ENCODE measurements around the gene FRMD8.

The FRMD8 gene

DNA sequence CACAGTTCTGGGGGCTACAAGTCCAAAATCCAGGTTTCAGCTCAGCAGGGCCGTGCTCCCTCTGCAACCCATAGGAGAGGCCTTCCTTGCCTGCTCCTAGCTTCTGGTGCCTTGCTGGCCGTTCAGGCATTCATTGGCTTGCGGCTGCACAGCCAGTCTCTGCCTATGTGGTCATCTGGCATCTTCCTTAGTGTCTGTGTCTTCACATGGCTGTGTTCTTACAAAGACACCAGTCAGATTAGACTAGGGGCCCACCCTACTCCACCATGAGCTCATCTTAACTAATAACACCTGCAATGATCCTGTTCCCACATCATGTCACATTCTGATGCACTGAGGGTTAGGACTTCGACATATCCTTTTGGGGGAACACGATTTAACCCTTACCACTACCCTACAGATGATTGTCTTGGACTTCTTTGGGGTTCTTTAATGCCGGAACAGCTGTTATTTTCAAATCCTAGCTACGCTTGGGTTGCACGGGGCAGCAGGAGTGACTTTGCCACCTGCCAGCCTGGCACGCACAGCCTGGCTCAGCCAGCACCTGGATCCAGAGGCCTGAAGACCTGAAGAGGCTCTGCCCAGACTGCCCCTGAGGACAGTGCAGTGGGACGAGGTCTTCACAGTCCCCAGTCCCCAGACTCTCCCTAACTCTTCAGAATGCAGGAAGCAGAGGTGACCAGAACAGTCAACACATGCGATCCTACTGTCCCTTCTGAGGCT, 28.5 kb downstream of the FRMD8 start:
- DNase-seq: no peak

DNA sequence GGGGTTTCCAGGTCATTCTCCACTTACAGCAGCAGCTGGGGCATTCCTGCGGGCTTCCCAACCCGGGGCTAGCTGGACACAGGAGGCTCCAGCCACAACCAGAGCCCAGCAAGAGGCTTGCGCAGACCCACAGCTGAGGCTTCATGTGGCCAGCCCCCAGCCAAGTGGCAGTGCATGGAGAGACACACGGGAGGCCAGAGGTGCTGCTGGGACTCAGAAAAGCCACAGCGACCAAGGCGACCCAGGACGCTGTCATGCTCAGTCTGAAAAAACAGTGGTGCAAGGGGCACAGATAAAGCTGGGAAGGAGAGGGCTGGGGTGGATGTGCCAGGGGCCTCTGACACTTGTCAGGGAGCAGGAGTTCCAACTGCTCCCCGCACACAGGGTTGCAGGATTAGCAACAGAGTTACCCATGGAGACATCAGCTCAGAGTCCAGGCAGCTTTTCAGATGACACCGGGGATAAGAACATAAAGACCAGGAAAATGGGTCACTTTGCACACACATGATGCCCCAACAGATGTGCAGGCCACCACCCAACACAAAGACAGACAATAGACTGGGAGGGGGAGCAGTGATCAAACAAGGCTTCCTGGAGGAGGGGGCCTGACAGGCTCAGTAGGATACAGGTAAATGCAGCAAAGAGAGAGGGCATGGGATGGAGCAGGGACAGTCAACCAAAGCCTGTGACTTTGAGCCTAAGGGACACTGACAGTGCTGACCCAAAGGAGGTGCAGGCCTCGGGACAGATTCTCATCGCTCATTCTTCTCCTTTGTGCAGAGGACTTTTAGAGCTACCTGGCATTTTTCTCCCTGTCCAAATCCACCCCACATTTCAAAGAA, 29.3 kb downstream of the FRMD8 start:
- DNase-seq: no peak

DNA sequence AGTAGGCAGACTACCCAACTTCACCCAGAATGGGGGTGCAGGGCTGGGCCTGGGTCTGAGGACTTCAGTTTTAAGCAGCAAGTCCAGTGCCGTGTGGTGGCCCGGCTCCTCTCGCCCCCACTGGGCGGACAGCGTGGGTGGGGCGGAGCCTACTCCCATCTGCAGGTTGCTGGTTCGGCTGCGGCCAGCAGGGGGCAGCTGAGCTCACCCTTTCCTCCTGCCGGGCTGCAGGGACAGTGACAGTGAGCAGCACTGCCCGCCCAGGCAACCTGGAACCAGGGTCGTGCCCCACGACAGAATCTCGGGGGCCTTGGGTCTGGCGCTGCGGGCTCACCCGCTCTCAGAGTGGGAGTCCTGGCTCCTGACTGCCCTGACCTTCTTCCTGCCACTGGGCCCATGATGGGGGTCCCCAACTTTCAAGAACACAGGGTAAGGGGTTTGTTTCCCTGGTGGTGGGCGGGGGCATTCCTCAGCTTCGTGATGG, 29.9 kb downstream of the FRMD8 start:
- DNase-seq: peak; percentile 91 to 92

DNA sequence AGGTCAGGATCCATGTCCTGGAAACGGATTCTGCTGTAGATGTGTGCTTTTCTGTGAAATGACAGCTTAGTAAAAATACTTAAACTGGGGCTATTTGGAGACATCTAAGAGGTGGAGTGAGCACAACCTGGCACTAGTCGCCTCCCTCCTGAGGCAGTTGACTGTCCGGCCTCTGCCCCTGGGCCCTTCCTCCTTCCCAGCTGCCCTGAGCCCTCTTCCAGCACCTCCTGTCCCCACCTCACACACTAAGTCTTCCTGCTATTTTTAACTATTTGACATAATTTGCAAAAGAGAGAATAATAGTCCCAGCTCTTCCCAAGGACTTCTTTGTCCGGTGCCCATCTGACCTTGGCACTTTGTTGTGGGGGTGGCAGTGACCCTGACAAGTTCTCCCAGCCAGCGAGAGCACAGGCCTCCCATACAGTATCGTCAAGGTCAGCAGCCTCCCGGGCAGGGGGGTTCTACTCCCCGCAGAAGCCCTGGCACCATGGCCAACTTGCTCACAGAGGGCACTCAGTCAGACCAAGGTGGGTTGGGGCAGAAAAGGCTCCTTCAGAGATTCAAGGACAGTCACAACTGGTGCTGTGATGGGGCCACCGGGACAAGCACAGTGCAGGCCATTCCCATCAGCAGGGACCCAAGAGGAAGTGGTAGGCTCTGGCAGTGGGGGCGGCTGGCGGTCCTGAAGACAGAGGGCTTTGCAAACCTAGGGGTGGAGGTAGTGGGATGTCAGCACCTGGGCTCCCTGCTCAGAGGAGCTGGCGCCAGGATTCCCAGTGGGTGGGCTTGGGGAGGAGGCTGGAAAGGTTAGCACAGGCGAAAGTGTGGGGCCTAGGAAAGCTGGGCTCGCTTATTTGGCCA, 30.6 kb downstream of the FRMD8 start:
- DNase-seq: peak; percentile 39 to 70

DNA sequence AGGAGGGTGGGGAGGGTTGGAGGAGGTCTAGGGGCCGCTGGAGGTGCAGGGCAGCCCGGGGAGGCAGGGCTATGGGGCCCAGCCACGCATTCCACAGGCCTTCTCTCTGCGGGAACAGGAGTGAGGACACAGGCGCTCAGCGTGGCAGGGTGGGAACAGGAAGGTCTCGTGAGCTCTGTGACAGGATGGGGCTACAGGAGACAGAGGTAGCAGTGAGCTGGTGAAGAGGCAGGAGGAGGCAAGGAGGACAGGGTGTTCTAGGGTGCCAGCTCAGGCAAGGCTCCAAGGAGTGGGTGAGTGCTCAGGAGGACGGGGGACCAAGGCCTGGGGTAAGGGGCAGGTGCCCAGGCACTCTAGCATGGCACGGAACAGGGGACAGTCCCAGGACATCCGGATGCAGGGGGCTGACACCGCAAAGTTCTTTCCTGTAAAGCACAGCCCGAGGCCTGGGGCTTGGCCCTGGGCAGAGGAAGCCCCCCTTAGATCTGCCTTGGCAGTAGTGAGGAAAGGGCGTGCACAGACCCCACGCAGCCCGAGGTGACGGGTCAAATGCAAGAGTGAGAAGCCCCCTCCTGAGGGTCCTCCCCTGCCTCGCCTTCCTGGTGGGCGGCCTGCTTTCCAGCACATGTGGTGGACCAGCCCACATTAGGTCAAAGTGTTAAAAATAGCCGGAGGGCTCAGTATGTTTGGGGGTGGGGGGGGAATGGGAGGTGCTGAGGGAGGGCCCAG, 31.4 kb downstream of the FRMD8 start:
- DNase-seq: peak; percentile 60 to 75

DNA sequence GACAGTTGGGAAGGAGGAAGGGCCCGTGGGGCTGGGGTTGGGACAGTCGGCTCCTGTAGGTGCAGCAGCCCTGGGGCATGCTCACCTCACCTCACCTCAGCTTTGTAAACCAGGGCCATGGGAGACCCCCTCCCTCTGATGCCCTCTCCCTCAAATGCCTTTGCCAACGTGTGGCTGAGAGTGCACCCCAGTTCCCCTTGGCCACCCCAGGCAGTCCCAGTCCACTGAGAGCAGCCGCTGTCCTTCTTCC, 31.9 kb downstream of the FRMD8 start:
- no peak for DNase-seq

DNA sequence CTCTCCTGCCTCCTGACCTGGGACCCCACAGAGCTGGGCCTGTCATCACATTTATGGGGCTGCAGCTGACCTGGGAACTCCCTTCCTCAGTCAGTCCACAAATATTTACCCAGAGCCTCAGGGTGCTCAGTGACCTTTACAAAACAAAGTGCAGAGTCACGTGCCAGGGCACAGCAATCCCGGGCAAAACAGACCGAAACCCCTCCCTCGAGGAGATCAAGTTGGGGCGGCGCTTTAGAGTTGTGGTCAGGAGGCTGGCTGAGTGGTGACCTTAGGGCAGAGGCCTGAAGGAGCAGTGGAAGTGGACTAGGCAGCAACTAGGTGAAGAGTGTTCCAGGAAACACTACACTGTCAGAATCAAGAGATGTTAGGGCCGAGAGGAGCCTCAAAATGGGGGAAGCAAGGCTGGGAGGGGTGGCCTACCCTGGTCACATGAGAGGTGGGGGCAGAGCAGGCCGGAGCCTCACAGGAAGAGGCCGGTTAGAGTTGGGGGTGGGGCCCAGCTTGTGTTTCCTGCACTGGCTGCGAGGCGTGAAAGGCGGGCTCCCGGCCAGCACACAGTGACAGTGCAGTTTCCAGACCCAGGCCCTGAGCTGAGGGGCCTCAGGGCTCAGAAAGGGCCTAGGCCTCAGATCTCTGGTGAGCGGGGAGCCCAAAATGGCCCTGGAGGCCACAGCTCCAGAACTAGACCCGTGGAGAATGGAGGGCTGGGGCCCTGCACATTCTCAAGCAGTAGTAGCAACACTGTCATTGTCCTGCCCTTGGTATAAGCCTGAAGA, 32.4 kb downstream of the FRMD8 start:
- DNase-seq: peak; percentile 98

DNA sequence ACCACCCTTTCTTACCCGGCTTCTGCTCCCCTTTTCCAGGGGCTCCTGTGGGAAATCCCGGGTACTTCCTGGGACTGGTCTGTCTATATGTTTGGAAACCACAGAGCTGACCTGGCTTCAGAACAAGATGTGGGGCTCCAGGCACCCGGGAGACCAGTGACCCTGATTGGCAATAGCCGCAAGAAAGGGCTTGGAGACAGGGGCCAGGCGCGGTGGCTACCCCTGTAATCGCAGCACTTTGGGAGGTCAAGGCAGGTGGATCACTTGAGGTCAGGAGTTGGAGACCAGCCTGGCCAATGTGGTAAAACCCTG, 33.0 kb downstream of the FRMD8 start:
- DNase-seq: no peak

DNA sequence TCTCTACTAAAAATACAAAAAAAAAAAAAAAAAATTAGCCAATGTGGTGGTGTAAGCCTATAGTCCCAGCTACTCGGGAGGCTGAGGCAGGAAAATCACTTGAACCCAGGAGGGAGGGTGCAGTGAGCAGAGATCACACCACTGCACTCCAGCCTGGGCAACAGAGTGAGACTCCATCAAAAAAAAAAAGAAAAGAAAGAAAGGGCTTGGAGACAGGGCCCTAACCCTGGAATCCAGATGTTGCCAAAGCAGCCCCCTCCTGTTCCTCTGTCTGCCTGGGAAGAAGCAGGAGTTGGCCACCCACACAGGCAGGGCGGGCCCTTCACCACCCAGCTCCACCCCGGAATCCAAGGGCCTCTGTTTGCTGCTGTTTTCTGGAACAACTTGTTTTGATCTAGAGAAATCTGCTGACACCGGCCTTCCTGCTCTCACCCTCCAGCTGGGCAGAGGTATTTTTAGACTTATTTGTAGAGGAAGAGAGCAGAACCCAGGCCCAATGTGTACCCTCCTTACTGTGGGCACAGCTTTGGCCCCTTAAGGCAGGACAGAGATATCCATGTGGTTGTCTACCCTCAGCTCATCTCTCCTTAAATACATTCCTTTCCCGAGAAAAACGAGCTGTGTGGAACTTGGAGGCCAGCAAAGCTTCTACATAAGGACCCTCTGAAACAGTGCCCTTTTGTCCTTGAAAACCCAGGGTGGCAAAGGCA, 33.5 kb downstream of the FRMD8 start:
- DNase-seq: peak; percentile 97

DNA sequence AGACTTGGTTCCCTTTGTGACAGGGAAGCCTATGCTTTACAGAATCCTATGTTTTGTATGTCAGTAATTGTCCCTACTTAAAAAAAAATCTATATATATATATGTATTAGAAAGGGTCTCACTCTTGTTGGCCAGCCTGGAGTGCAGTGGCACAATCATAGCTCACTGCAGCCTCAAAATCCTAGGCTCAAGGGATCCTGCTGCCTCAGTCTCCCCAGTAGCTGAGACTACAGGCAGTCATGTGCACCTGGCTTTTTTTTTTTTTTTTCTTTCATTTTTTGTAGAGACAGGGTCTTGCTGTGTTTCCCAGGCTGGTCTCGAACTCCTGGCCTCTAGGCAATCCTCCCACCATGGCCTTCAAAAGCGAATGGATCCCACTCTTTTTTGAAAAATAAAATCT, 34.1 kb downstream of the FRMD8 start:
- DNase-seq: no peak

DNA sequence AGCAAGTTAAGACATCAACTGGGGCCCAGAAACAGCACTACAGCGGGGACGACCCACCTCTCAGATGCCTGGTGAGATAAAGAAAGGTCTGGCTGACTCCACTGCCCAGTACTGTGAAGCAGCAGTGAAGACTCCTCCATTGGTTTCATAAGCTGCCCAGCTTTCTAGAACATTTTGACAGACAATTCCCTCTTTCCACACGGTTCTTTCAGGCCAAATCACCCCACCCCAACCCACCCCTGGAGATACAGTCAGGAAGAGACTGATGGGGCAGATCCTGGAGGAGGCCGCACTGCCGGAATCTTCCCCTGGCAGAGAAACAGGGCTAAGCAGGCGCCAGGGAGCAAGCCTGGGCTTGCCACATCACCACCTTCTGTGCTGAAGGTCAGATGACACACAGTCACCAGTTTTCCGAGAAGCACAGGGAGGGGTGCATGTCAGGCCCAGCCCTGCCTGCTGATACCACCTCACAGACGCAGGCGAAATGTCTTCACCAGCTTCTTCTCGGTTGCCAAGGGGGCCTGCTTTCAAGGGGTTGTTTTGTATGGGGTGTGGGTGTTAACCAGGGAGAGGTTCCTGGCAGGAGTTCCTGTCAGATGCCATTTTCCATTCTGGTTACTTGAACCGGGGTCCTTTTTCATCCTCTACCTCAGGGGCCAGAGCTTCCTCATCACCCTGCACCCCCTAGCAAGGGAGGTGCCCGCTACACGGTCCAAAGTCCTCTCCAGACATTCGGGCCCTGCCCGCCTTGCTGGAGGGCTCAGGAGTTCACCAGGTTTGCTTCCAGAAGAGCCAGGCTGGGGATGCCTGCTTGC, 34.7 kb downstream of the FRMD8 start:
- peak; percentile 98 to 99 for DNase-seq

DNA sequence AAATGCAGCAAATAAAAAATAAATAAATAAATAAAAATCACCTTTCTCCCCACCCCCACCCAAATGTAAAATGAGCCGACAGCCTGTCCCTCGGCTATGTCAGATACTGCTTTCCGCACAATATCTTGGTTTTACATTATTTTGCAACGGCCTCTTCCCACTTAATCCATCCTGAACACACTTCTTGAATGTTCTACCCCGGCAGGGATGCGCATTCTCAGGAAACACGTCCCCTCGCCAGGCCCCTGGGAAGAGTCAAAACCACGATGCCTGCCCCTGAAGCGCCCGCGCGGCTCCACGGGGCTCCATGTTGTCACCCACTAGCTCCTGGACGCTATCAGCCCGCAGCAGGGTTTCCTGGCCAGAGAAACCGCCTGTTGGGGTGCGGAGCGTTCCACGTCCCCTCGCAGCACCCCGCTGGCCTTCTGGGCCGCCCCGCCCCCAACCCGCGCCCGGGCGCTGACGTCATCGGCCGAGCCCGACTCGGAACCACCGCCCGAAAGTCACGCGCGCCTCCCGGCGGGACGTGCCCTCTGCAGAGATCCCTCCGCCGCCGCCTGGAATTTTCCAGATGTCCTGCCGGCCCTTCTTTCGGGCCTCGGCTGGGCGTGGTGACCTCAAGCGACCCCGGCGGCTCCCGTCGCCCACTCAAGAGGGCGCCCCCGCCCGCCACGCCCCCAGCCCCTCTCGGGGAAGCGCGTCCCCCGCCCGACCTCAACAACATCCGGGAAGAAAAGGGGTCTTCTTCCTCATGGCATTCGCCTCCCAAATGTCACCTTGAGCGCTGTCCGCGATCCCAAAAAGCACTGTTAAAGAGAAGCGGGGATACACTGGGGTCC, 35.6 kb downstream of the FRMD8 start:
- peak; percentile 99 for DNase-seq

DNA sequence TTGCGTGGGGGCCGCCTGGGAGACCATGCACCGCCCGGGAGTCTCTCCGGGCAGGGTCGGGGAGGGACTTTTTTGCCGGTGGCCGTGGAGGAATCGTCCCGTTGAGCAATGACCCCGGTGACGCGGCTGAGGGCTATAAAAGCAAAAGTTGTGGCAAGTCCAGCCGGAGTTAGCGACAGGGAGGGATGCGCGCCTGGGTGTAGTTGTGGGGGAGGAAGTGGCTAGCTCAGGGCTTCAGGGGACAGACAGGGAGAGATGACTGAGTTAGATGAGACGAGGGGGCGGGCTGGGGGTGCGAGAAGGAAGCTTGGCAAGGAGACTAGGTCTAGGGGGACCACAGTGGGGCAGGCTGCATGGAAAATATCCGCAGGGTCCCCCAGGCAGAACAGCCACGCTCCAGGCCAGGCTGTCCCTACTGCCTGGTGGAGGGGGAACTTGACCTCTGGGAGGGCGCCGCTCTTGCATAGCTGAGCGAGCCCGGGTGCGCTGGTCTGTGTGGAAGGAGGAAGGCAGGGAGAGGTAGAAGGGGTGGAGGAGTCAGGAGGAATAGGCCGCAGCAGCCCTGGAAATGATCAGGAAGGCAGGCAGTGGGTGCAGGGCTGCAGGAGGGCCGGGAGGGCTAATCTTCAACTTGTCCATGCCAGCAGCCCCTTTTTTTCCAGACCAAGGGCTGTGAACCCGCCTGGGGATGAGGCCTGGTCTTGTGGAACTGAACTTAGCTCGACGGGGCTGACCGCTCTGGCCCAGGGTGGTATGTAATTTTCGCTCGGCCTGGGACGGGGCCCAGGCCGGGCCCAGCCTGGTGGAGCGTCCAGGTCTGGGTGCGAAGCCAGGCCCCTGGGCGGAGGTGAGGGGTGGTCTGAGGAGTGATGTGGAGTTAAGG, 36.4 kb downstream of the FRMD8 start, which contains the start of gene NEAT1:
Gene NEAT1, plus strand, starts transcription at position 166 of the 883 bp plus-strand sequence.
- DNase-seq: peak; percentile 94 to 96

DNA sequence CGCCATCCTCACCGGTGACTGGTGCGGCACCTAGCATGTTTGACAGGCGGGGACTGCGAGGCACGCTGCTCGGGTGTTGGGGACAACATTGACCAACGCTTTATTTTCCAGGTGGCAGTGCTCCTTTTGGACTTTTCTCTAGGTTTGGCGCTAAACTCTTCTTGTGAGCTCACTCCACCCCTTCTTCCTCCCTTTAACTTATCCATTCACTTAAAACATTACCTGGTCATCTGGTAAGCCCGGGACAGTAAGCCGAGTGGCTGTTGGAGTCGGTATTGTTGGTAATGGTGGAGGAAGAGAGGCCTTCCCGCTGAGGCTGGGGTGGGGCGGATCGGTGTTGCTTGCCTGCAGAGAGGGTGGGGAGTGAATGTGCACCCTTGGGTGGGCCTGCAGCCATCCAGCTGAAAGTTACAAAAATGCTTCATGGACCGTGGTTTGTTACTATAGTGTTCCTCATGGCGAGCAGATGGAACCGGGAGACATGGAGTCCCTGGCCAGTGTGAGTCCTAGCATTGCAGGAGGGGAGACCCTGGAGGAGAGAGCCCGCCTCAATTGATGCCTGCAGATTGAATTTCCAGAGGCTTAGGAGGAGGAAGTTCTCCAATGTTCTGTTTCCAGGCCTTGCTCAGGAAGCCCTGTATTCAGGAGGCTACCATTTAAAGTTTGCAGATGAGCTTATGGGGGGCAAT, 37.2 kb downstream of the FRMD8 start:
- DNase-seq: peak; percentile 45 to 57

DNA sequence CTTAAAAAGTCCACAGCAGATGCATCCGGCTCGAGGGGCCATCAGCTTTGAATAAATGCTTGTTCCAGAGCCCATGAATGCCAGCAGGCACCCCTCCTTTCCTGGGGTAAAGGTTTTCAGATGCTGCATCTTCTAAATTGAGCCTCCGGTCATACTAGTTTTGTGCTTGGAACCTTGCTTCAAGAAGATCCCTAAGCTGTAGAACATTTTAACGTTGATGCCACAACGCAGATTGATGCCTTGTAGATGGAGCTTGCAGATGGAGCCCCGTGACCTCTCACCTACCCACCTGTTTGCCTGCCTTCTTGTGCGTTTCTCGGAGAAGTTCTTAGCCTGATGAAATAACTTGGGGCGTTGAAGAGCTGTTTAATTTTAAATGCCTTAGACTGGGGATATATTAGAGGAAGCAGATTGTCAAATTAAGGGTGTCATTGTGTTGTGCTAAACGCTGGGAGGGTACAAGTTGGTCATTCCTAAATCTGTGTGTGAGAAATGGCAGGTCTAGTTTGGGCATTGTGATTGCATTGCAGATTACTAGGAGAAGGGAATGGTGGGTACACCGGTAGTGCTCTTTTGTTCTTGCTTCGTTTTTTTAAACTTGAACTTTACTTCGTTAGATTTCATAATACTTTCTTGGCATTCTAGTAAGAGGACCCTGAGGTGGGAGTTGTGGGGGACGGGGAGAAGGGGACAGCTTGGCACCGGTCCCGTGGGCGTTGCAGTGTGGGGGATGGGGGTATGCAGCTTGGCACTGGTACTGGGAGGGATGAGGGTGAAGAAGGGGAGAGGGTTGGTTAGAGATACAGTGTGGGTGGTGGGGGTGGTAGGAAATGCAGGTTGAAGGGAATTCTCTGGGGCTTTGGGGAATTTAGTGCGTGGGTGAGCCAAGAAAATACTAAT, 38.0 kb downstream of the FRMD8 start:
- DNase-seq: peak; percentile 73 to 81

All from inflammatory macrophage (primary cell).